Measurements from ENCODE around the gene NAP1L5. TPM values are rescaled to one million over a fixed set of nuclear protein-coding genes. Genes with fewer than 3 reads are reported as not detected.

Gene NAP1L5
- total RNA-seq, 1 experiment from 2014 or later, result not detected

GRCh38 chr4:88696630-88697029 is 999 bp downstream of the NAP1L5 start:
- no peak overlapping the region for H3K27ac ChIP-seq (ENCODE audit: low read length)
- H3K9me2 ChIP-seq (replicated peaks; ENCODE audit: low read length), result no peaks in the 10 kb centered on the region
- ChIA-PET CTCF (no interaction called here), POLR2A (ENCODE audit: unreplicated experiment) (no interaction called here)
- DNase-seq (no peak), ATAC-seq (no peak)
- H3K36me3 ChIP-seq (ENCODE audit: low read depth, low read length), result no peaks in the 10 kb centered on the region
- no peak overlapping the region for H2AFZ ChIP-seq (ENCODE audit: low read length)
- no TSS peak for BruUV-seq (replicated peaks)
- no peaks in the 10 kb centered on the region for H3K27me3 ChIP-seq (ENCODE audit: low read length)
- intact Hi-C loops (cut with micrococcal nuclease), result no loop called here
- no peak overlapping the region for H3K4me2 ChIP-seq (ENCODE audit: low read length)
- no peak overlapping the region for H3K4me3 ChIP-seq (ENCODE audit: low read length)
- H3K4me1 ChIP-seq (ENCODE audit: insufficient read depth, low read length), result no peaks in the 10 kb centered on the region
- no peak overlapping the region for H3K9ac ChIP-seq (ENCODE audit: low read length)
- H4K20me1 ChIP-seq (ENCODE audit: low read length), result no peaks in the 10 kb centered on the region
- no peaks in the 10 kb centered on the region for H3K79me2 ChIP-seq (ENCODE audit: low read length)
- H3K9me3 ChIP-seq (ENCODE audit: low read length), result no peaks in the 10 kb centered on the region
- TF ChIP-seq EZH2 (IDR thresholded peaks at IDR 0.05; ENCODE audit: low read length, unreplicated experiment), result no peak
- no peak for TF ChIP-seq CTCF (conservative IDR thresholded peaks at IDR 0.05; ENCODE audit: low read depth, low read length)
- TF ChIP-seq EZH2phosphoT487 (IDR thresholded peaks at IDR 0.05; ENCODE audit: borderline replicate concordance, low read length), result no peak
- no peaks in the 10 kb centered on the region for H3F3A ChIP-seq (ENCODE audit: low read length, unreplicated experiment)

- DNase-seq, result no peak
- no peaks in the 10 kb centered on the region for H3K36me3 ChIP-seq (ENCODE audit: low read depth, low read length)
- H3K4me3 ChIP-seq (ENCODE audit: low read length), result no peak overlapping the region
- no TSS peak for BruUV-seq (replicated peaks)
- H3F3A ChIP-seq (ENCODE audit: low read length, unreplicated experiment), result no peaks in the 10 kb centered on the region
- TF ChIP-seq EZH2 (IDR thresholded peaks at IDR 0.05; ENCODE audit: low read length, unreplicated experiment), result no peak
- no peak for TF ChIP-seq CTCF (conservative IDR thresholded peaks at IDR 0.05; ENCODE audit: low read depth, low read length)
- TF ChIP-seq EZH2phosphoT487 (IDR thresholded peaks at IDR 0.05; ENCODE audit: borderline replicate concordance, low read length), result no peak
- no peaks in the 10 kb centered on the region for H4K20me1 ChIP-seq (ENCODE audit: low read length)
- H3K9me3 ChIP-seq (ENCODE audit: low read length), result no peaks in the 10 kb centered on the region
- H3K27me3 ChIP-seq (ENCODE audit: low read length), result no peaks in the 10 kb centered on the region
- H3K27ac ChIP-seq (ENCODE audit: low read length), result no peak overlapping the region
- intact Hi-C loops (cut with micrococcal nuclease), result no loop called here
- CTCF ChIA-PET, result no interaction called here
- no peaks in the 10 kb centered on the region for H3K79me2 ChIP-seq (ENCODE audit: low read length)
- H3K9me2 ChIP-seq (replicated peaks; ENCODE audit: low read length), result no peaks in the 10 kb centered on the region
- H3K4me1 ChIP-seq (ENCODE audit: insufficient read depth, low read length), result no peaks in the 10 kb centered on the region
- ATAC-seq, result no peak
- no peak overlapping the region for H3K9ac ChIP-seq (ENCODE audit: low read length)
- no peak overlapping the region for H2AFZ ChIP-seq (ENCODE audit: low read length)
- H3K4me2 ChIP-seq (ENCODE audit: low read length), result no peak overlapping the region
- POLR2A ChIA-PET (ENCODE audit: unreplicated experiment), result no interaction called here
Observed at GRCh38 chr4:88693792-88694191, 3.8 kb downstream of the NAP1L5 start.

- no TSS peak for BruUV-seq (replicated peaks)
- DNase-seq (peak; percentile 33), ATAC-seq (peak; percentile 18; the same call in 1 of the 2 replicates)
- Histone ChIP-seq H3K9me2 (replicated peaks; ENCODE audit: low read length) (no peaks in the 10 kb centered on the region), H3K36me3 (ENCODE audit: low read depth, low read length) (no peaks in the 10 kb centered on the region), H2AFZ (ENCODE audit: low read length) (no peak overlapping the region), H3K27ac (ENCODE audit: low read length) (no peak overlapping the region), H3K4me2 (ENCODE audit: low read length) (no peak overlapping the region), H4K20me1 (ENCODE audit: low read length) (no peaks in the 10 kb centered on the region), H3K27me3 (ENCODE audit: low read length) (no peaks in the 10 kb centered on the region), H3K4me3 (ENCODE audit: low read length) (no peak overlapping the region), H3F3A (ENCODE audit: low read length, unreplicated experiment) (no peaks in the 10 kb centered on the region), H3K79me2 (ENCODE audit: low read length) (no peaks in the 10 kb centered on the region), H3K9ac (ENCODE audit: low read length) (no peak overlapping the region), H3K9me3 (ENCODE audit: low read length) (no peaks in the 10 kb centered on the region), H3K4me1 (ENCODE audit: insufficient read depth, low read length) (no peaks in the 10 kb centered on the region)
- intact Hi-C loops (cut with micrococcal nuclease), result no loop called here
- CTCF ChIA-PET, result no interaction called here
- no peak for TF ChIP-seq EZH2 (IDR thresholded peaks at IDR 0.05; ENCODE audit: low read length, unreplicated experiment)
- no peak for TF ChIP-seq CTCF (conservative IDR thresholded peaks at IDR 0.05; ENCODE audit: low read depth, low read length)
- TF ChIP-seq EZH2phosphoT487 (IDR thresholded peaks at IDR 0.05; ENCODE audit: borderline replicate concordance, low read length), result no peak
- POLR2A ChIA-PET (ENCODE audit: unreplicated experiment), result no interaction called here
Observed at GRCh38 chr4:88690355-88690754, 7.3 kb downstream of the NAP1L5 start.
